Stimulated activated naive B cell treated with anti-CD40 and anti-IgM and Interleukin-4, amounts not matched to agents 10 μg/mL and 1 μg/mL and 100 μg/mL, for 72 hours (primary cell): Measurements from ENCODE around the gene ANO9.
"Not testable (repeated sequence)": the region's sequence is repeated elsewhere in the genome, so short reads cannot be mapped to it uniquely, and the experiment has no call there.

Source experiments
- ATAC-seq, 2 donors: fragments of 150-1000 bp; cut with Tn5 transposase; replicated peaks; 2 replicates each; pipeline ENCODE4 v1.10.0; 2021; ENCODE audit warnings: moderate library complexity in 1 of 2
- DNase-seq: peaks from one replicate; pipeline ENCODE4 v3.0.0; 2021
- H3K27ac Mint-ChIP-seq: one replicate; pipeline ENCODE4 v1.8.0; 2022; ENCODE audit warnings: mild to moderate bottlenecking, mixed read lengths
- H3K27me3 Mint-ChIP-seq, 2 donors: one replicate each; pipeline ENCODE4 v1.8.0; 2022; ENCODE audit warnings: mixed read lengths in 2 of 2
- H3K36me3 Mint-ChIP-seq, 2 donors: one replicate each; pipeline ENCODE4 v1.8.0; 2022; ENCODE audit warnings: mixed read lengths in 2 of 2, mild to moderate bottlenecking in 1 of 2
- H3K4me1 Mint-ChIP-seq, 2 donors: one replicate each; pipeline ENCODE4 v1.8.0; 2022; ENCODE audit warnings: mixed read lengths in 2 of 2, mild to moderate bottlenecking in 1 of 2
- H3K4me3 Mint-ChIP-seq, 2 donors: one replicate each; pipeline ENCODE4 v1.8.0; 2022; ENCODE audit warnings: mild to moderate bottlenecking in 2 of 2, mixed read lengths in 2 of 2, moderate library complexity in 1 of 2
- H3K9me3 Mint-ChIP-seq, 2 donors: one replicate each; pipeline ENCODE4 v1.8.0; 2022; ENCODE audit warnings: mixed read lengths in 2 of 2, mild to moderate bottlenecking in 1 of 2

Gene ANO9

DNA sequence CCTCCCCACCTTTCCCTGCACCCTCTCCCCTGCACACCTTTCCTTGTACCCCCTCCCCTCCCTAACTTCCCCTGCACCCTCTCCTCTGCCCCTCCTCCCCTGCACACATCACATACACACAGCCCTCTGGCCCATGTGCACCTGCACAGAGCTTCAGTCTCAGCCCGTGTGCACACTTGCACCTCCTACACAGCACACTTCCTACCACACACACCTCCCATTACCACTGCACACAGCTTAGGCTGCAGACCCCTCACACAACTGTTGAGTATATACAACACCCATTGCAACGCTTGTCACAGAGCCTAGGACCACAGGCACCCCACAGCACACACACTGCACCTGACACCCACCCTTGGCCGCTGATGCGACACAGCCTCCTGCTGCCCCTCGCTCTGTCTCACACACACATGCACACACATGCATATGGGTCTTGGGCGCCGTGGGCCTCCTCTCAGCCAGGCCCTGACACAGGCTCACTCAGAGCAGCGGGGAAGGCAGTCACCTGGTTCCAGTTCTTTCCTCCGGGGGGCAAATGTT is 27.4 kb downstream of the ANO9 start:
- ATAC-seq (peak; percentile 42 to 47), DNase-seq (no peak)
- Mint-ChIP-seq H3K9me3 (no peaks in the 10 kb centered on the region), H3K4me1 (peaks cover 27 to 36% of the 10 kb centered on the region in 2 donors), H3K4me3 (peak overlapping the region; percentile 67 to 82), H3K36me3 (no peaks in the 10 kb centered on the region), H3K27ac (no peak overlapping the region), H3K27me3 (peaks cover 0 to 16% of the 10 kb centered on the region in 2 donors)

- Mint-ChIP-seq H3K9me3 (no peaks in the 10 kb centered on the region), H3K4me3 (peak overlapping the region in 1 of 2 donors; percentile 36), H3K4me1 (peaks cover 27 to 36% of the 10 kb centered on the region in 2 donors), H3K27ac (no peak overlapping the region), H3K27me3 (peaks cover 0 to 10% of the 10 kb centered on the region in 2 donors), H3K36me3 (no peaks in the 10 kb centered on the region)
- no peak for DNase-seq
- no peak for ATAC-seq
Measured at GRCh38 chr11:413120-414081, 28.4 kb downstream of the ANO9 start.

DNA sequence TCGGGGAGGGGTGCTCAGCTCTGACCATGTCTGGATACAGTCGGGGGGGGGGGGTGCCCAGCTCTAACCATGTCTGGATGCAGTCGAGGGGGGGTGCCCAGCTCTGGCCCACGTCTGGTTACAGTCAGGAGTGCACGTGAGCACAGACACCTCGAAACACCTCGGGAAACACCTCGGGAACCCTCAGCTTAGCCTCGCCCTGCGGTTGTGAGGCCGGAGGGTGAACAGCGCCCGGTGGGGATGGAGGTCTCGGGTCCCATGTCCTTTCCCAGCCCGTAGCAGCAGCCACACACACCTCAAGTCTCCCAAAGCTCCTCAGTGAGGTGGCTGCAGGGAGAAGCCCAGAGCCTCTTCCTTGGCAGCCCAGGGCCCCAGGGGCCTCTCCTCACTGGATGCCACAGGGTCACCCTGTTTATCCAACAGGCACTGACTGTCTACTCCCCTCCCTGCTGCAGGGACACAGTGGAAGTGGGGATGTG is 29.1 kb downstream of the ANO9 start:
- Mint-ChIP-seq H3K4me3 (no peak overlapping the region), H3K27ac (no peak overlapping the region), H3K9me3 (no peaks in the 10 kb centered on the region), H3K36me3 (no peaks in the 10 kb centered on the region), H3K4me1 (peaks cover 25 to 37% of the 10 kb centered on the region in 2 donors), H3K27me3 (peaks cover 0 to 2% of the 10 kb centered on the region in 2 donors)
- no peak for DNase-seq
- ATAC-seq, result no peak

GRCh38 chr11:411520-411919 is 30.3 kb downstream of the ANO9 start:
- H3K9me3 Mint-ChIP-seq, H3K27me3 Mint-ChIP-seq, H3K36me3 Mint-ChIP-seq, ATAC-seq, H3K4me3 Mint-ChIP-seq, DNase-seq, H3K27ac Mint-ChIP-seq: not testable (repeated sequence)
- H3K4me1 Mint-ChIP-seq, result peaks cover 23 to 38% of the 10 kb centered on the region in 2 donors

DNA sequence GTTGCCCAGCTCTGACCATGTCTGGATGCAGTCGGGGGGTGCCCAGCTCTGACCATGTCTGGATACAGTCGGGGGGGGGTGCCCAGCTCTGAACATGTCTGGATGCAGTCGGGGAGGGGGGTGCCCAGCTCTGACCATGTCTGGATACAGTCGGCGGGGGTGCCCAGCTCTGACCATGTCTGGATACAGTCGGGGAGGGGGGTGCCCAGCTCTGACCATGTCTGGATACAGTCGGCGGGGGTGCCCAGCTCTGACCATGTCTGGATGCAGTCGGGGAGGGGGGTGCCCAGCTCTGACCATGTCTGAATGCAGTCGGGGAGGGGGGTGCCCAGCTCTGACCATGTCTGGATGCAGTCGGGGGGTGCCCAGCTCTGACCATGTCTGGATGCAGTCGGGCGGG is 31.1 kb downstream of the ANO9 start:
- H3K4me1 Mint-ChIP-seq, result peaks cover 18 to 30% of the 10 kb centered on the region in 2 donors
- not testable (repeated sequence) for ATAC-seq, H3K36me3 Mint-ChIP-seq, DNase-seq, H3K27me3 Mint-ChIP-seq, H3K9me3 Mint-ChIP-seq, H3K4me3 Mint-ChIP-seq, H3K27ac Mint-ChIP-seq

DNA sequence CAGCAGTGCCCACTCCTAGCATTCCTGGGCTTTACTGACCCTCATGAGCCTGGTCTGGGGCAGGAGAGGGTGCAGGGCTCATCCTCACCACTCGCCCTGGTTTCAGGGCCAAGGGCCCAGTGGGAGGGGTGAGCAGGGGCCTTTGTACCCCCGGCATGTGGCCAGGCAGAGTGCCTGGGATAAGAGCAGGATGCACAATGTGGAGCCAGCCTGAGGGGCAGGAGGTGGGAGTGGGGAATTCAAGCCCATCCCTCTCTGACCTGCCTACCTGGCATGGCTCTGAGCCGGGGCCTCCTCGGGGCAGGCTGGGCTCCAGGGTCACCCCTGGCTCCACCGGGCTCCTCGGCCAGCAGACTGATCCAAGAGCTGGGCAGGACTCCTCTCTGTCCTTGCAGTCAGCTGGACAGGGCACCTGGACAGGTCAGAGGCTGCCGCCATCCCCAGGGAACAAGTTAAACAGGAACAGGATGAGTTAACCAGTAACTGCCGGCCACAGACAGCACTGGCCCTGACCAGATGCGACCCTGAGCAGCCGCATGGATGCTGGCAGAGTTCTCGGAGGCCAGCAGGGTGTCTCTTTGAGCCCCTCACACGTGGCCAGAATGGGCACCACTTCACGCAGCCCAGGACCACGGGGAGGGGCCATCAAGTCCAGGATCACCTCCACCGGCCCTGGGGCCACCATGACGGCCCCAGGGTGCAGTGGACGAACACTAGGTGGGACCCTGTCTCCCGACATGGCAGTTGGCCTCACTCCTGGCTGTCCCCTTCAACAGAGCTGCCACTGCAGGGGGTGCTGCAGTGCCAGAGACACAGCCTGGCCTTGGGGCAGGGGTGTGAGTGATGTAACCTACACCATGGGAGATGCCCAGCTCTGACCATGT is 32.0 kb downstream of the ANO9 start:
- Mint-ChIP-seq H3K27me3 (peaks cover 4 to 6% of the 10 kb centered on the region in 2 donors), H3K4me3 (no peak overlapping the region), H3K36me3 (peaks cover 0 to 4% of the 10 kb centered on the region in 2 donors), H3K4me1 (peaks cover 14 to 21% of the 10 kb centered on the region in 2 donors), H3K27ac (no peak overlapping the region), H3K9me3 (no peaks in the 10 kb centered on the region)
- ATAC-seq (no peak), DNase-seq (no peak)

DNA sequence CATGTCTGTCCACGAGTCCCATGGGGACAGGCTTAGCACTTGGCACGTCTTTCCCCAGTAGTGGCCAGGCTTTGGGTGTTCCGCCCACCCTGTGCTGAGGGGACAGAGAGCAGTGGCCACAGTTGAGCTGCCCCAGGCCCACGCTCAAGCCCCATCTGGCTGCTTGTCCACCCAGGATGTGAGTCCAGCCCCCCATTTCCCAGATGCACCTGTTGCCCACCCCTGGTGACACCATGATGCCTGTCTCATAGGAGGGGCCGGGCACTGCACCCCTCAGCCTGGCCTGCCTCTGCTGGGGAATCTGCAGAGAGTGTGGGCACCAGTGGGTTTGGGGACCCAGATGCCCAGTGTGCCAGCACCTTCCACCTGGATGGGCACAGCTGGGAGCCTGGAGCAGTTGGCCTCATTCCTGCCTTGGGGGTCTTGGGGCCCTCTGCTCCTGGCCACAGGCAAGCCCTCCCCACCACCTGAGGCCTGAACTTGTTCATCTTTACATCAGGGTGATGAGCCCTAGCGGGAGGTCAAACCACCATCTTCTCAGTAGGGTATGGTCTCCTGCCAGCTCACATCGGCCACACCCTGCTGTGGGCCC is 32.7 kb downstream of the ANO9 start:
- Mint-ChIP-seq H3K9me3 (no peaks in the 10 kb centered on the region), H3K27ac (no peak overlapping the region), H3K4me3 (no peak overlapping the region), H3K27me3 (peaks cover 8 to 13% of the 10 kb centered on the region in 2 donors), H3K36me3 (peaks cover 0 to 4% of the 10 kb centered on the region in 2 donors), H3K4me1 (peaks cover 8 to 19% of the 10 kb centered on the region in 2 donors)
- ATAC-seq (no peak), DNase-seq (no peak)

- H3K36me3 Mint-ChIP-seq, result peaks cover 0 to 4% of the 10 kb centered on the region in 2 donors
- H3K4me3 Mint-ChIP-seq, result no peak overlapping the region
- no peaks in the 10 kb centered on the region for H3K9me3 Mint-ChIP-seq
- peaks cover 6 to 15% of the 10 kb centered on the region in 2 donors for H3K4me1 Mint-ChIP-seq
- peaks cover 13 to 14% of the 10 kb centered on the region in 2 donors for H3K27me3 Mint-ChIP-seq
- no peak overlapping the region for H3K27ac Mint-ChIP-seq
- ATAC-seq (no peak), DNase-seq (no peak)
Measured at GRCh38 chr11:408154-409007, 33.4 kb downstream of the ANO9 start.

DNA sequence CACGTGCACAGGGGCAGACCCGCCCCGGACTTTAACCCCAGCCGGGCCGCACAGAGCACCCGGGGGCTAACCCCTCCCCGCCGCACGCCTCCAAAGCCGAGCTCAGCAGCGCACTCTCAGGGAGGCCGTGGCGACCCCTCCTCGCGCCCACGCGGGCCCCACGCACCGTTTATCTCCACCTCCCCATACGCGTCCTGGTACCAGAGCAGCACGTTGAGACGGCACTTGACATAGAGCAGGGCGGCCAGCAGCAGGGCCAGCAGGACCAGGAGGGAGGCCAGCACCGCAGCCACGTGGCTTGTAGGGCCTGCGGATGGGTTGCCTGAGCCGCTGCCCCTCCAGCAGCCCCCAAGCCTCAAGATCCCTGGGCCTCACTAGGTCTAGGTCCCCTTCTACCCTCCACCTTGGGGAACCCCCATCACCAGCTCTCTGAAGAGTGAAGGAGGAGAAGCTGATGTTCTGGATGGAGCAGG is 34.1 kb downstream of the ANO9 start:
- Mint-ChIP-seq H3K27me3 (peaks cover 13 to 14% of the 10 kb centered on the region in 2 donors), H3K27ac (no peak overlapping the region), H3K9me3 (no peaks in the 10 kb centered on the region), H3K4me3 (peak overlapping the region in 1 of 2 donors; percentile 48), H3K4me1 (peaks cover 3 to 11% of the 10 kb centered on the region in 2 donors), H3K36me3 (peaks cover 0 to 4% of the 10 kb centered on the region in 2 donors)
- ATAC-seq (peak in 1 of 2 donors; percentile 2), DNase-seq (no peak)

DNA sequence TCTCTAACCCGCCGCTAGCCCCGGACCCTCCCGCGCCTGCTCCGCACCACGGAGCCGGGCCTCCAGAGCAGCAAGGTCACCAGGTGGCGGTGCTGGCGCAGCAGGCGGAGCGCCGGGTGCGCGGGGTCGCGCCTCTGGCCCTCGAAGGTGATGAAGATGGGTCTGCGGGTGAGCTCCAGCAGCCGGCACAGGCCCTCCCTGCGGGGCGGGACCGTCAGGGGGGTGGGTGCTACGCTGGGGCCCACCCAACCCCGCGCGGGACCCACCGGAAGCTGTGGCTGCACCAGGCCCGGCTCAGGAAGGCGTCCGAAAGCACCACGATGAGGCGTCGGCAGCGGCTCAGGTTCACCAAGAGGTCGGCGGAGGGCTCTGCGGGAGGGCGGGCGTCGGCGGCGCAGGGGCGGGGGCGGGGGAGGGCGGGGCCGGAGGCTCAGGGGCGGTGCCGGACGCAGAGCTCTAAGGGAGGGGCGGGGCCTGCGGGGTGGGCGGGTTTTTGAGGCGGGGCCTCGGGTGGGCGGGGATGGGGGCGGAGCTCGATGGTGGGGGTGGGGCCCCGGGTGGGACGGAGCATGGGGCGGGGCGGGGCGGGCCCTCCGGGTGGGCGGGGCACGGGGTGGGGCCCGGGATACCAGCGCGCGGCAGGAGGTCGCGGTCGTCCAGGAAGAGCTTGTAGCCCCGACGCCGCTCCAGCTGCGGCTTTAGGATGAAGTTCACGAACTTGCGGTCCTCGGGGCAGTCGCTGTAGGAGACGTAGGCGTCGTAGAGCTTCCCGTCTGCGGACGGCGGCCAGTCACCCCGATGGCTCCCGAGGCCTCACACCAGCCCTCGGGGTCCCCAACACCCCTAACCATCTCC is 34.8 kb downstream of the ANO9 start:
- Mint-ChIP-seq H3K27ac (no peak overlapping the region), H3K4me1 (peaks cover 3 to 11% of the 10 kb centered on the region in 2 donors), H3K27me3 (peaks cover 13 to 14% of the 10 kb centered on the region in 2 donors), H3K4me3 (peak overlapping the region; percentile 66 to 78), H3K9me3 (no peaks in the 10 kb centered on the region), H3K36me3 (peaks cover 0 to 4% of the 10 kb centered on the region in 2 donors)
- peak; percentile 76 for DNase-seq
- ATAC-seq, result peak; percentile 91 to 92

DNA sequence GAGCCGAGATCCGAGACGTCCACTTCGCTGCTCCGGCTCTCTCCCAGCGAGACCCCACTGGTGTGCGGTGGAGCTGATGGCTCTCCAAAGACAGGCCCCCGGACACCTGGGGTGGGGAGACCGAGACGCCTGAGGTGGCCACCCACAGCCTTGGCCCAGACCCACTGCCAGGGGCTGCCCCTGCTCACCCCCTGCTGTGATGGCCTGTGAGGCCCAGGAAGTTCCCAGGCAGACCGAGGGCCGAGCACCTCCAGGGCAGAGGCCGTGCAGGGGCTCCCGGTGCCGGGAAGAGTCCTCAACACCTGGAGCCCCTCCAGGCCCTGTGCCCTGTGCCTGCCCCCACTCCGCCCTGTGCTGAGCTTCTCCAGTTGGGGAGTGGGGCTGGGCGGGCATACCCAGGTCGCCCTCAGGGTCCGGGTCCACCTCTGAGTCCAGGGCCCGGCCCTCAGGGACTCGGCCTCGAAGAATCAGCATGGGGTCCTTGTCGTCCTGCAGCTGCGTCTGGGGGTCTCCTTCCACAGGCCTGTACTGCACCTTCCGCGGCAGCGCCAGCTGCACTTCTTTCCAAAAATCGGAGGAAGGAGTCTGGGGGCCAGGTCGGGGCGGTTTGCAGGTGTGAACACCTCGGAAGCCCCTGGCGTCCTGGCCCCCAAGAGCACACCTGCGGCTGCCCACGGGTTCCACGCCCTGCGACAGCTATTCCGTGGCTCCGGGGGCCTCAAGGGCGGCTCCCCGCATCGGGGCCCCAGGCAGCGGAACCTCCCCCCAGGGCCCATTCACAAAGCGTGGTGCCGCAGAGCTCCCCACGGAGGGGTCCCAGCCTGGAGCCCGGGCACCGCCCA is 35.6 kb downstream of the ANO9 start:
- Mint-ChIP-seq H3K9me3 (no peaks in the 10 kb centered on the region), H3K27ac (no peak overlapping the region), H3K4me3 (peak overlapping the region; percentile 66 to 78), H3K4me1 (peaks cover 3 to 11% of the 10 kb centered on the region in 2 donors), H3K27me3 (peaks cover 13 to 14% of the 10 kb centered on the region in 2 donors), H3K36me3 (peaks cover 0 to 4% of the 10 kb centered on the region in 2 donors)
- DNase-seq (no peak), ATAC-seq (no peak)
